Hepatocyte (in vitro differentiated cells): ENCODE data around the gene STAB2. TPM values are rescaled to one million over a fixed set of nuclear protein-coding genes. Genes with fewer than 3 reads are reported as not detected.

Experiments used
- DNase-seq: peaks from one replicate; pipeline ENCODE4 v3.0.0-alpha.2; 2016; ENCODE audit warnings: low spot score
- H2AFZ ChIP-seq: fragments of 200-600 bp; sonication (generic); 2 replicates; pipeline ENCODE4 v1.6.0; 2016; ENCODE audit warnings: antibody characterized with exemption, mild to moderate bottlenecking
- H3K27ac ChIP-seq: fragments of 200-600 bp; sonication (generic); 2 replicates; pipeline ENCODE4 v1.5.1; 2016; ENCODE audit warnings: mild to moderate bottlenecking
- H3K27me3 ChIP-seq: fragments of 200-600 bp; sonication (generic); 2 replicates; pipeline ENCODE4 v1.6.1; 2016
- H3K36me3 ChIP-seq: fragments of 200-600 bp; sonication (generic); replicated peaks from 2 replicates; pipeline ENCODE4 v1.5.1; 2016; ENCODE audit warnings: low read depth; ENCODE audit not compliant: insufficient read depth
- H3K4me1 ChIP-seq: fragments of 200-600 bp; sonication (generic); 2 replicates; pipeline ENCODE4 v1.5.1; 2016; ENCODE audit warnings: mild to moderate bottlenecking, moderate library complexity; ENCODE audit not compliant: insufficient read depth
- H3K4me2 ChIP-seq: fragments of 200-600 bp; sonication (generic); 2 replicates; pipeline ENCODE4 v1.6.0; 2016
- H3K4me3 ChIP-seq: fragments of 200-600 bp; sonication (generic); 2 replicates; pipeline ENCODE4 v1.5.1; 2016; ENCODE audit warnings: mild to moderate bottlenecking
- H3K79me2 ChIP-seq: fragments of 200-600 bp; sonication (generic); 2 replicates; pipeline ENCODE4 v1.6.0; 2017; ENCODE audit warnings: mild to moderate bottlenecking
- H3K9me2 ChIP-seq: fragments of 200-600 bp; sonication (generic); replicated peaks from 2 replicates; pipeline ENCODE4 v1.6.0; 2017; ENCODE audit warnings: mild to moderate bottlenecking; ENCODE audit not compliant: insufficient read depth
- H3K9me3 ChIP-seq: fragments of 200-600 bp; sonication (generic); 2 replicates; pipeline ENCODE4 v1.5.1; 2016; ENCODE audit warnings: low read depth, mild to moderate bottlenecking
- H4K20me1 ChIP-seq: fragments of 200-600 bp; sonication (generic); 2 replicates; pipeline ENCODE4 v1.6.0; 2016; ENCODE audit warnings: mild to moderate bottlenecking; ENCODE audit not compliant: insufficient read depth, poor library complexity, severe bottlenecking
- EZH2 ChIP-seq: fragments of 200-600 bp; sonication (generic); IDR thresholded peaks from 2 replicates; pipeline ENCODE4 v1.6.1; 2016; ENCODE audit warnings: antibody characterized with exemption, mild to moderate bottlenecking, borderline replicate concordance
- EZH2phosphoT487 ChIP-seq: fragments of 200-600 bp; sonication (generic); IDR thresholded peaks from one replicate; pipeline ENCODE4 v1.6.1; 2018; ENCODE audit warnings: antibody characterized with exemption, mild to moderate bottlenecking, low read depth, moderate library complexity; ENCODE audit not compliant: unreplicated experiment, severe bottlenecking
- WGBS: methylation state at CpG from one replicate; pipeline ENCODE4 v1.1.6; 2016; ENCODE audit warnings: low lambda C conversion rate; ENCODE audit errors: missing lambda C conversion rate; 5-methylcytosine and 5-hydroxymethylcytosine counted together
- polyA plus RNA-seq: library from polyadenylated mRNA; unstranded; fragments of >200 nt; fragmentation: Nextera tagmentation; extraction: Ambion mirVana; gene quantifications from 2 replicates; pipeline ENCODE4 v1.2.1, GENCODE V29; 2016
- total RNA-seq: library from RNA; depleted of rRNA; stranded (reverse); fragments of >200 nt; gene quantifications from 2 replicates; pipeline ENCODE4 v1.2.3, GENCODE V29; 2014
- TF ChIP-seq, protein P1 (sequence below): fragments of 200-600 bp; sonication (generic); IDR thresholded peaks from 2 replicates; pipeline ENCODE4 v1.5.1; 2016; ENCODE audit warnings: antibody characterized with exemption, mild to moderate bottlenecking; ENCODE audit not compliant: poor library complexity

Gene STAB2
- total and polyA plus RNA-seq, 2 experiments from 2014 or later: not detected

- no peak overlapping the region for H2AFZ ChIP-seq
- no peak overlapping the region for H3K4me2 ChIP-seq
These were observed 25.9 kb upstream of the STAB2 start for GRCh38 chr12:103561174-103561573.

DNA sequence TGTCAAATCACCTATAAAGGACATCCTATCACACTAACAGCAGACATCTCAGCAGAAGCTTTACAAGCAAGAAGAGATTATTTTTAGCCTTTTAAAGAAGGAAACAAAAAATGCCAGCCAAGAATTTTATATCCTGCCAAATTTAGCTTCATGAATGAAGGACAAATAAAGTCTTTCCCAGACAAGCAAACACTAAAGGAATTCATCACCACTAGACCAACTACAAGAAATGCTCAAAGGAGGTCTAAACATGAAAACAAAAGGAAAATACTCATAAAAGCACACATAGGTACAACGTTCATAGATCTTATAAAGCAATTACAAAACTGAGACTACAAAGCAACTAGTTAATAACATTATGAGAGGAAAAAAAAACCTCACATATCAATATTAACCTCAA is 20.7 kb upstream of the STAB2 start:
- Histone ChIP-seq H3K27ac (no peak overlapping the region), H3K9me3 (no peaks in the 10 kb centered on the region), H4K20me1 (no peaks in the 10 kb centered on the region), H3K4me1 (peaks cover 3% of the 10 kb centered on the region), H3K36me3 (no peaks in the 10 kb centered on the region), H2AFZ (no peak overlapping the region), H3K9me2 (no peaks in the 10 kb centered on the region), H3K4me3 (no peak overlapping the region), H3K27me3 (no peaks in the 10 kb centered on the region), H3K79me2 (no peaks in the 10 kb centered on the region), H3K4me2 (no peak overlapping the region)
- no peak for TF ChIP-seq EZH2
- TF ChIP-seq, protein P1, sequence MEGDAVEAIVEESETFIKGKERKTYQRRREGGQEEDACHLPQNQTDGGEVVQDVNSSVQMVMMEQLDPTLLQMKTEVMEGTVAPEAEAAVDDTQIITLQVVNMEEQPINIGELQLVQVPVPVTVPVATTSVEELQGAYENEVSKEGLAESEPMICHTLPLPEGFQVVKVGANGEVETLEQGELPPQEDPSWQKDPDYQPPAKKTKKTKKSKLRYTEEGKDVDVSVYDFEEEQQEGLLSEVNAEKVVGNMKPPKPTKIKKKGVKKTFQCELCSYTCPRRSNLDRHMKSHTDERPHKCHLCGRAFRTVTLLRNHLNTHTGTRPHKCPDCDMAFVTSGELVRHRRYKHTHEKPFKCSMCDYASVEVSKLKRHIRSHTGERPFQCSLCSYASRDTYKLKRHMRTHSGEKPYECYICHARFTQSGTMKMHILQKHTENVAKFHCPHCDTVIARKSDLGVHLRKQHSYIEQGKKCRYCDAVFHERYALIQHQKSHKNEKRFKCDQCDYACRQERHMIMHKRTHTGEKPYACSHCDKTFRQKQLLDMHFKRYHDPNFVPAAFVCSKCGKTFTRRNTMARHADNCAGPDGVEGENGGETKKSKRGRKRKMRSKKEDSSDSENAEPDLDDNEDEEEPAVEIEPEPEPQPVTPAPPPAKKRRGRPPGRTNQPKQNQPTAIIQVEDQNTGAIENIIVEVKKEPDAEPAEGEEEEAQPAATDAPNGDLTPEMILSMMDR: no peak
- TF ChIP-seq EZH2phosphoT487: no peak
- whole genome bisulfite sequencing: 84% methylated on average over 1 of the region's 1 CpG
- DNase-seq: no peak

More at GRCh38 chr12:103561174-103561573, 25.9 kb upstream of the STAB2 start:
- H3K4me1 ChIP-seq: peaks cover 15% of the 10 kb centered on the region
- H3K27me3 ChIP-seq: no peaks in the 10 kb centered on the region
- TF ChIP-seq EZH2phosphoT487 (no peak), EZH2 (no peak)
- TF ChIP-seq, protein P1: no peak
- H3K27ac ChIP-seq: peak overlapping the region; percentile 81
- H3K9me2 ChIP-seq: no peaks in the 10 kb centered on the region
- WGBS: 72% methylated on average over 5 of the region's 5 CpGs
- no peak overlapping the region for H3K4me3 ChIP-seq
- no peaks in the 10 kb centered on the region for H3K9me3 ChIP-seq
- no peak for DNase-seq
- H3K79me2 ChIP-seq: no peaks in the 10 kb centered on the region
- H3K36me3 ChIP-seq: no peaks in the 10 kb centered on the region
- no peaks in the 10 kb centered on the region for H4K20me1 ChIP-seq

DNA sequence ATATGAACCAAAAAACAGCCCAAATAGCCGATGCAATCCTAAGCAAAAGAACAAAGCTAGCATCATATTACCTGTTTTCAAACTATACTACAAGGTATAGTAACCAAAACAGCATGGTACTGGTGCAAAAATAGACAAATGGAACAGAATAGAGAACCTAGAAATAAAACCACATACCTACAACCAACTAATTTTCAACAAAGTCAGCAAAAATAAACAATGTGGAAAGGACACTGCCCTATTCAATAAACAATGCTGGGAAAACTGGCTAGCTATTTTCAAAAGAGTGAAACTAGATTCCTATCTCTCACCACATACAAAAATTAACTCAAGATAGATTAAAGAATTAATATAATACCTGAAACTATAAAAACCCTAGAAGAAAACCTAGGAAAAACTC is 17.8 kb upstream of the STAB2 start:
- TF ChIP-seq, protein P1: no peak
- TF ChIP-seq EZH2phosphoT487 (no peak), EZH2 (no peak)
- Histone ChIP-seq H3K27me3 (no peaks in the 10 kb centered on the region), H3K4me3 (no peak overlapping the region), H3K36me3 (no peaks in the 10 kb centered on the region), H3K4me2 (no peak overlapping the region), H3K9me2 (no peaks in the 10 kb centered on the region), H3K4me1 (no peaks in the 10 kb centered on the region), H2AFZ (no peak overlapping the region), H4K20me1 (no peaks in the 10 kb centered on the region), H3K79me2 (no peaks in the 10 kb centered on the region), H3K9me3 (no peaks in the 10 kb centered on the region), H3K27ac (no peak overlapping the region)
- no peak for DNase-seq
- WGBS: 94% methylated on average over 1 of the region's 1 CpG

DNA sequence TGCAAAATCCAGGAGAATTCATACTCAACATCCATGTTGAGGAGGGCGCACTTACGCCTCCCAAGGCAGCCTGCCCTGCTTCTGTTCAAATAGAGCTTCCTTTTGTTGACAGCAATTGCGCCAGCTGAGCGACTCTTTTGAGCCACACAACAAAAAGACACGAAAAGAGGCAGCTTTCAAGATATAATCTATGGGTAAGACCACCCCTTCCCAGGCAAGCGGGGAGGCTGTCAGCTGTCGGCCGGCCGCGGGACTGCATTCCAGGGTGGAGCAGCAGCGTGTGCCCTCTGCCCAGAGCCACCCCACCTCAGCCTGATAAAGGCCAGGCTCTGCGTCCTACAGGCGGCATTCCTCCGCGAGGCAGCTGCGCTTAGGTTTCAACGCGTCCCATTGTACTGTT is 15.8 kb upstream of the STAB2 start:
- 11% methylated on average over 18 of the region's 18 CpGs for WGBS
- no peaks in the 10 kb centered on the region for H3K9me3 ChIP-seq
- no peaks in the 10 kb centered on the region for H3K27me3 ChIP-seq
- peak overlapping the region; percentile 58 for H3K27ac ChIP-seq
- no peak overlapping the region for H3K4me3 ChIP-seq
- no peaks in the 10 kb centered on the region for H3K9me2 ChIP-seq
- H3K79me2 ChIP-seq: no peaks in the 10 kb centered on the region
- H3K4me1 ChIP-seq: no peaks in the 10 kb centered on the region
- no peaks in the 10 kb centered on the region for H4K20me1 ChIP-seq
- no peak for TF ChIP-seq EZH2
- TF ChIP-seq, protein P1: peak; percentile 14
- peak overlapping the region; percentile 47 for H2AFZ ChIP-seq
- H3K36me3 ChIP-seq: no peaks in the 10 kb centered on the region
- DNase-seq: peak; percentile 70
- H3K4me2 ChIP-seq: peak overlapping the region; percentile 67
